ENCODE data around the gene FGF19.

DNA sequence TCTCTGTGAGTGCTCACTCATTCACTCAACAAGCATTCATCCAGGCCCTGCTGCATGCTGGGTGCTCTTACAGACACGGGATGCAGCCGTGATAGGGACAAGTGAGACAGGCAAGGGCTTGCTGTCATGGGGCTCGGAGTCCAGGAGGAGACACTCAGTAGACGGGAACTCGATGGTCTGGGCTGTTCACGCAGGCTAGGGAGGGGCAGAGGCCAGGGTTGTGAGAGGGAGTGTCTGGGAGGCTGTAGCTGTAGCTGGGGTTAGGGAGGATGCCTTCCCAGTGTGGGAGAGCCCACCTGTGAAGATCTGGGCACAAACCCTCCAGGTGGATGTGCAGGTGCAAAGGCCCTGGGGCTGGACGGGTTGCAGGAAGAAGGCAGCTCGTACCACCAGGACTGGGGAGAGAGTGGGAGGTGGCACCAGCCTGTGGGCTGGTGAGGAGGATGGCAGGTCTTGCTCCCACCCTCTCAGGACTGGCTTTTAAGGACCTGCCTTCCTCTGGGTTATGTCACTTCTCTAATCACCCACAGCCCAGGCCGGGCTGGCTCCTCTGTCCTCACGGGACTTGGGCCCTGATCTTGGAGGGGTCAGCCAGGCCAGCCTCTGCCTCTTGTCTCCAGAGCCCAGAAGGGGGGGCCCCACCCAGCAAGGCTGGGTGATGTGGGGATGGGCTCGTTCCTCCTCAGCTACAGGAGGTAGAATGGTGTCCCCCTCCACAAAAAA lies 47.2 kb upstream of the FGF19 start:
- TF ChIP-seq EP300 (IDR thresholded peaks at IDR 0.05) (no peak), POLR2A (IDR thresholded peaks at IDR 0.05) (no peak), POLR2AphosphoS5 (IDR thresholded peaks at IDR 0.05) (no peak)
- TF ChIP-seq, protein P1, sequence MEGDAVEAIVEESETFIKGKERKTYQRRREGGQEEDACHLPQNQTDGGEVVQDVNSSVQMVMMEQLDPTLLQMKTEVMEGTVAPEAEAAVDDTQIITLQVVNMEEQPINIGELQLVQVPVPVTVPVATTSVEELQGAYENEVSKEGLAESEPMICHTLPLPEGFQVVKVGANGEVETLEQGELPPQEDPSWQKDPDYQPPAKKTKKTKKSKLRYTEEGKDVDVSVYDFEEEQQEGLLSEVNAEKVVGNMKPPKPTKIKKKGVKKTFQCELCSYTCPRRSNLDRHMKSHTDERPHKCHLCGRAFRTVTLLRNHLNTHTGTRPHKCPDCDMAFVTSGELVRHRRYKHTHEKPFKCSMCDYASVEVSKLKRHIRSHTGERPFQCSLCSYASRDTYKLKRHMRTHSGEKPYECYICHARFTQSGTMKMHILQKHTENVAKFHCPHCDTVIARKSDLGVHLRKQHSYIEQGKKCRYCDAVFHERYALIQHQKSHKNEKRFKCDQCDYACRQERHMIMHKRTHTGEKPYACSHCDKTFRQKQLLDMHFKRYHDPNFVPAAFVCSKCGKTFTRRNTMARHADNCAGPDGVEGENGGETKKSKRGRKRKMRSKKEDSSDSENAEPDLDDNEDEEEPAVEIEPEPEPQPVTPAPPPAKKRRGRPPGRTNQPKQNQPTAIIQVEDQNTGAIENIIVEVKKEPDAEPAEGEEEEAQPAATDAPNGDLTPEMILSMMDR (IDR thresholded peaks at IDR 0.05) = no peak
